SK-N-MC (cell line): ENCODE data around the gene CLCN1.
"Not testable (repeated sequence)": the region's sequence is repeated elsewhere in the genome, so short reads cannot be mapped to it uniquely, and the experiment has no call there.

Experiments
- DNase-seq: peaks from one replicate; pipeline ENCODE4 v3.0.0-alpha.2; 2011; ENCODE audit warnings: low read depth, low spot score
- H3K27ac ChIP-seq: fragments of 200-600 bp; sonication (generic); 2 replicates; pipeline ENCODE4 v1.5.1; 2016; ENCODE audit warnings: mixed run types
- H3K36me3 ChIP-seq: fragments of 200-600 bp; sonication (generic); 2 replicates; pipeline ENCODE4 v1.6.1; 2017; ENCODE audit warnings: antibody characterized with exemption, low read length, mixed read lengths; ENCODE audit not compliant: insufficient read depth
- H3K4me3 ChIP-seq: fragments of 200-600 bp; sonication (generic); 2 replicates; pipeline ENCODE4 v1.5.1; 2016
- H3K9ac ChIP-seq: fragments of 200-600 bp; sonication (generic); 2 replicates; pipeline ENCODE4 v1.8.0; 2017; ENCODE audit warnings: mixed run types, mixed read lengths; ENCODE audit not compliant: insufficient read length
- H3K9me3 ChIP-seq: fragments of 200-600 bp; sonication (generic); 2 replicates; pipeline ENCODE4 v1.6.1; 2017; ENCODE audit warnings: low read depth, mild to moderate bottlenecking, antibody characterized with exemption, low read length, moderate library complexity, mixed read lengths
- EZH2 ChIP-seq: fragments of 200-600 bp; sonication (generic); IDR thresholded peaks from one replicate; pipeline ENCODE4 v1.6.1; 2017; ENCODE audit warnings: antibody characterized with exemption
- FOXP2 ChIP-seq: optimal IDR thresholded peaks from 2 replicates; pipeline ENCODE3; 2011; ENCODE audit warnings: mild to moderate bottlenecking, moderate library complexity; ENCODE audit not compliant: insufficient read depth; ENCODE audit errors: extremely low read length, control extremely low read depth
- POLR2AphosphoS5 ChIP-seq: IDR thresholded peaks from 2 replicates; pipeline ENCODE4 v1.6.1; 2012; ENCODE audit warnings: mild to moderate bottlenecking, low read depth, low read length, borderline replicate concordance

CLCN1 gene

DNA sequence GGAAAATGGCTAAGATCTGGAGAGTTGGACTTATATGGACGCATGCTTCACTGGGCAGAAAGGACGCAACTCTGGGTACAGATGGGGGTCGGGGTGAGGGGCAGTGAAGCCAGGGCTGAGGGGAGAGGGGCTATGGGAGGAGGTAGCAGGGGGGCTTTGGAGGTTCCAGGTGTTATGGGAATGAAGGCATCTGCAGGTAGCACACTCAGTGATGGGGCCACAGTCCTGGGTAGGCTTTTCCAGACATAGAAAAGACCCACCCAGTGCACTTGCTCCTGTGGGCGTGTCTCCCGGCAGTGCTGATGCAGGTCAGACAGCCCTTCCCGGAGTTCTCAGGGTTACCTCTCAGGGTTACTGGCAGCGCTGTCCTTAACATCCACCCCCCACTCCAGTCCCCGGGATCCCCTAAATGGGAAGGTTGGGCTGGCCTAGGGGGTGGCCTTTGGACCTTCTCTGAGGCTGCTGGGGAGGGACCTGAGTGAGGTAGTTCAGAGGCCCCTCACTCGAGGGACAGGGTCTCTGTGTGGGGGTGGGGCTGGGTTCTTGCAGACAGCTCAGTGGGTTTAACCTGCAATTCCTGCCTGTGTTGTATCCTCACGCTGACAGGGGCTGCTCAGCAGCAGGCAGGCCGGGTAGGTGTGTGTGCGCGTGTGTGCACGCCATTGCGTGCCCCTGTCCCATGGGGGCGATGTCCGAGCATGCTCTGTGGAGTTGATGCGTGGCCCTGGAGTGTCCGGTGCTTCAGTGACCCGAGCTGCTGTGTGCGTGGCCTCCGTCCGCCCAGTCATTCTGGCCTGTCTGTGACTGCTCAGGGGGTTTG is 71.5 kb downstream of the CLCN1 start:
- Histone ChIP-seq H3K4me3 (no peak overlapping the region), H3K36me3 (peaks cover 8% of the 10 kb centered on the region; the same call in 1 of the 2 replicates), H3K27ac (no peak overlapping the region), H3K9ac (no peak overlapping the region), H3K9me3 (no peaks in the 10 kb centered on the region)
- DNase-seq, result no peak
- TF ChIP-seq POLR2AphosphoS5 (no peak), EZH2 (no peak), FOXP2 (no peak)

- Histone ChIP-seq H3K4me3 (no peak overlapping the region), H3K9me3 (no peaks in the 10 kb centered on the region), H3K9ac (no peak overlapping the region), H3K36me3 (peaks cover 8% of the 10 kb centered on the region; the same call in 1 of the 2 replicates), H3K27ac (no peak overlapping the region)
- TF ChIP-seq FOXP2 (no peak), EZH2 (no peak), POLR2AphosphoS5 (no peak)
- no peak for DNase-seq
Measured at GRCh38 chr7:143388051-143388450, 72.1 kb downstream of the CLCN1 start.

- no peak for DNase-seq
- Histone ChIP-seq H3K9me3 (no peaks in the 10 kb centered on the region), H3K9ac (no peak overlapping the region), H3K27ac (no peak overlapping the region), H3K36me3 (peaks cover 8% of the 10 kb centered on the region; the same call in 1 of the 2 replicates), H3K4me3 (no peak overlapping the region)
- TF ChIP-seq EZH2 (no peak), FOXP2 (no peak), POLR2AphosphoS5 (no peak)
Measured at GRCh38 chr7:143388491-143389101, 72.7 kb downstream of the CLCN1 start.

- DNase-seq, result no peak
Measured at GRCh38 chr7:143389316-143390103, 73.6 kb downstream of the CLCN1 start.

GRCh38 chr7:143390104-143390772 is 74.3 kb downstream of the CLCN1 start:
- peaks cover 8% of the 10 kb centered on the region; the same call in 1 of the 2 replicates for H3K36me3 ChIP-seq

More at GRCh38 chr7:143389316-143390103, 73.6 kb downstream of the CLCN1 start:
- Histone ChIP-seq H3K27ac (no peak overlapping the region), H3K9ac (no peak overlapping the region), H3K9me3 (no peaks in the 10 kb centered on the region), H3K36me3 (peaks cover 8% of the 10 kb centered on the region; the same call in 1 of the 2 replicates), H3K4me3 (no peak overlapping the region)
- TF ChIP-seq EZH2 (no peak), FOXP2 (no peak), POLR2AphosphoS5 (no peak)

DNA sequence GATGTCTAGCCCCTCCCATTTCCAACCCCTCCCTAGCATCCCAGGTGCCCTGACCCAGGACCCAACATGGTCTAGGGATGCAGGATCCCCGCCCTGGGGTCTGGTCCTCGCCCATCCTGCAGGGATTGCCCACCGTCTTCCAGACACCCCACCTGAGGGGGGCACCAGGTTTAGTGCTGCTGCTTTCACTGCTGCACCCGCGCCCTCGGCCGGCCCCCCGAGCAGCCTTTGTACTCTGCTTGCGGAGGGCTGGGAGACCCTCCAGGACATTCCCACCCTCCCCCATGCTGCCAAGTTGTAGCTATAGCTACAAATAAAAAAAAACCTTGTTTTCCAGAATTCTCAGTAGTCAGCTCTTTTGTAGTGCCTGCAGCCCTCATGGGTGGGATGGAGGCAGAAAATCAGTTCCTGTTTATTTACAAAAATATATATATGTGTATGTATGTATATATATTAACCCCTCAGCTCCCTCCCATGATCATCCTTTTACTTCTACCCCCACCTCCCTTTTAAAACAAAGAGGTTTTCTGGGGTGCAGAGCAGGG is 74.9 kb downstream of the CLCN1 start:
- H3K9ac ChIP-seq, result no peak overlapping the region
- H3K9me3 ChIP-seq, result no peaks in the 10 kb centered on the region
- H3K36me3 ChIP-seq, result peaks cover 8% of the 10 kb centered on the region; the same call in 1 of the 2 replicates
- no peak for DNase-seq
- no peak overlapping the region for H3K4me3 ChIP-seq
- TF ChIP-seq FOXP2 (no peak), POLR2AphosphoS5 (no peak), EZH2 (no peak)
- H3K27ac ChIP-seq, result no peak overlapping the region

More at GRCh38 chr7:143390104-143390772, 74.3 kb downstream of the CLCN1 start:
- no peak overlapping the region for H3K9ac ChIP-seq
- no peak for DNase-seq
- TF ChIP-seq FOXP2, result no peak
- TF ChIP-seq EZH2, result no peak
- TF ChIP-seq POLR2AphosphoS5, result no peak
- H3K9me3 ChIP-seq, result no peaks in the 10 kb centered on the region
- H3K4me3 ChIP-seq, result no peak overlapping the region
- no peak overlapping the region for H3K27ac ChIP-seq

DNA sequence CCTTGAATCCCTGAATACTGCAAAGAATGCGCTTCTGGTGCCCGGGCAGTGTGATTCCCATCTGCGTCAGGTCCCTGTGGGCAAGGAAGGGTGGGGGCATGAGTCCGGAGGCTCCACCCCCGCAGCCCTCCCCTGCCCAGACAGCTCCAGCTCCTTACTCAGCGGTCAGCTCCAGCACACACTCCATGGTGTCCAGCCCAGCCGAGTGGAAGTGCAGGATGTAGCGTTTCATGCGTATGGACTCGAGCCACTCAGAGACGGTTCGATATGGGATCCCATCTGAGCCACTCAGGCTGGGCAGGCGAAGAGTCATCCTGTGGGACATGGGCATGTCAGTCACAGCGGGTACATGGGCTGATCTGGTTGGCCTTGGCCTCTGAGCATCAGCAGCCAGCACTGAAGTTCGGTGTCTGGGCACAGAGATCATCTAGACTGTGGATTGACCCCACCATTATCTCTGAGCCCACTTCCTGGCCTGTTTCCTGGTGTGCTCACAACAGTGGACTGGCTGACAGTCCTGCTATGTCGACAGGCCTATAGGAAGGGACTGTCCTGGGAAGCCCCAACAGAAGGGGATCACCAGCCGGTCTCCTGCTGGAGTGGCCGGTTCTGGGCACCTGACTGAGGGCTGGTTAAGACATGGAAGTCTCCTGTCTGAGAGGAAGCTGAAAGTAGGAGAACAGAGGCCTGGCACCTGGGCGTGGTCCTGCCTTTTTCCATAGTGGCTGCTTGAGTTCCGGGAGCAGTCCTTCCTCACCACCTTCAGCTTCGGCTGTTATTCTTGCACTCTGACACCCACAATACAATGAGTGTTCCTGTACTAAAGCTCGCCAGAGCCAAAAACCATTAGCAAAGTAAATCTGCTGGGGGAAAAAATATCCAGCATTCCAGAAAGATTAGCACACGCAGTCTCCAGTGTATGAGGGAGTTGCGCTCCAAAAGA is 75.8 kb downstream of the CLCN1 start:
- Histone ChIP-seq H3K9ac (no peak overlapping the region), H3K4me3 (no peak overlapping the region), H3K27ac (no peak overlapping the region), H3K36me3 (peaks cover 8% of the 10 kb centered on the region; the same call in 1 of the 2 replicates), H3K9me3 (no peaks in the 10 kb centered on the region)
- no peak for DNase-seq
- TF ChIP-seq FOXP2 (no peak), EZH2 (no peak), POLR2AphosphoS5 (no peak)

DNA sequence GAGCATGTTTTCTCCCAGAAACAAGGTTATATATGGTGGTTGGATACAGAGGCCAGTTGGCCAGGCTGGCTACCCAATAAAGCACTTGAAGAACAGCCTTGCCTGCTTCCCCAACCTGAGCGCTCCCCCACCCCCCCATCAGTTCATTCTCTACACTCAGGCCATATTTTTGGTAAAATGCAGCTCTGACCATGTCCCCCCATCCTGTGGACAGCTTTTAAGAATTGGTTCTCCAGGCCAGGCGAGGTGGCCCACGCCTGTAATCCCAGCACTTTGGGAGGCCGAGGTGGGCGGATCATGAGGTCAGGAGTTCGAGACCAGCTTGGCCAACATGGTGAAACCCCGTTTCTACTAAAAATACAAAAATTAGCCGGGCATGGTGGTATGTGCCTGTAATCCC is 76.5 kb downstream of the CLCN1 start:
- not testable (repeated sequence) for H3K9me3 ChIP-seq, DNase-seq, H3K36me3 ChIP-seq, H3K4me3 ChIP-seq, H3K9ac ChIP-seq, H3K27ac ChIP-seq
